PC-3 (cell line): ENCODE data around the gene CELA3B.
"Not testable (repeated sequence)": the region's sequence is repeated elsewhere in the genome, so short reads cannot be mapped to it uniquely, and the experiment has no call there.

Experiments used
- EZH2 ChIP-seq: fragments of 300-600 bp; sonication (generic); IDR thresholded peaks from one replicate; pipeline ENCODE4 v1.6.1; 2017; ENCODE audit warnings: antibody characterized with exemption, mild to moderate bottlenecking, low read length; ENCODE audit not compliant: unreplicated experiment
- TF ChIP-seq, protein P1 (sequence below): fragments of 300-600 bp; sonication (generic); conservative IDR thresholded peaks from 2 replicates; pipeline ENCODE4 v1.5.1; 2017; ENCODE audit warnings: antibody characterized with exemption, low read depth, mild to moderate bottlenecking, low read length

GRCh38 chr1:21975296-21975695 lies 1.5 kb upstream of the CELA3B start:
- TF ChIP-seq, protein P1, sequence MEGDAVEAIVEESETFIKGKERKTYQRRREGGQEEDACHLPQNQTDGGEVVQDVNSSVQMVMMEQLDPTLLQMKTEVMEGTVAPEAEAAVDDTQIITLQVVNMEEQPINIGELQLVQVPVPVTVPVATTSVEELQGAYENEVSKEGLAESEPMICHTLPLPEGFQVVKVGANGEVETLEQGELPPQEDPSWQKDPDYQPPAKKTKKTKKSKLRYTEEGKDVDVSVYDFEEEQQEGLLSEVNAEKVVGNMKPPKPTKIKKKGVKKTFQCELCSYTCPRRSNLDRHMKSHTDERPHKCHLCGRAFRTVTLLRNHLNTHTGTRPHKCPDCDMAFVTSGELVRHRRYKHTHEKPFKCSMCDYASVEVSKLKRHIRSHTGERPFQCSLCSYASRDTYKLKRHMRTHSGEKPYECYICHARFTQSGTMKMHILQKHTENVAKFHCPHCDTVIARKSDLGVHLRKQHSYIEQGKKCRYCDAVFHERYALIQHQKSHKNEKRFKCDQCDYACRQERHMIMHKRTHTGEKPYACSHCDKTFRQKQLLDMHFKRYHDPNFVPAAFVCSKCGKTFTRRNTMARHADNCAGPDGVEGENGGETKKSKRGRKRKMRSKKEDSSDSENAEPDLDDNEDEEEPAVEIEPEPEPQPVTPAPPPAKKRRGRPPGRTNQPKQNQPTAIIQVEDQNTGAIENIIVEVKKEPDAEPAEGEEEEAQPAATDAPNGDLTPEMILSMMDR = not testable (repeated sequence)
- TF ChIP-seq EZH2 = not testable (repeated sequence)
